ENCODE data around the gene CFAP97D2. TPM values are rescaled to one million over a fixed set of nuclear protein-coding genes. Genes with fewer than 3 reads are reported as not detected.
"Not testable (repeated sequence)": the region's sequence is repeated elsewhere in the genome, so short reads cannot be mapped to it uniquely, and the experiment has no call there.

Gene CFAP97D2
- polyA plus RNA-seq, result 0.06 TPM
- long read RNA-seq, donor 1, result 0 reads
- long read RNA-seq, donor 2, result 0 reads
- long read RNA-seq, donor 3, result 0 reads
- long read RNA-seq, donor 4, result 0 reads
- long read RNA-seq, donor 5, result 0 reads
- long read RNA-seq, donor 6, result 0 reads
- long read RNA-seq, donor 7, result 0 reads
- long read RNA-seq, donor 8, result 0 reads
- long read RNA-seq, donor 9, result 0 reads
- long read RNA-seq, donor 10, result 0 reads
- long read RNA-seq, donor 11, result 0 reads

DNA sequence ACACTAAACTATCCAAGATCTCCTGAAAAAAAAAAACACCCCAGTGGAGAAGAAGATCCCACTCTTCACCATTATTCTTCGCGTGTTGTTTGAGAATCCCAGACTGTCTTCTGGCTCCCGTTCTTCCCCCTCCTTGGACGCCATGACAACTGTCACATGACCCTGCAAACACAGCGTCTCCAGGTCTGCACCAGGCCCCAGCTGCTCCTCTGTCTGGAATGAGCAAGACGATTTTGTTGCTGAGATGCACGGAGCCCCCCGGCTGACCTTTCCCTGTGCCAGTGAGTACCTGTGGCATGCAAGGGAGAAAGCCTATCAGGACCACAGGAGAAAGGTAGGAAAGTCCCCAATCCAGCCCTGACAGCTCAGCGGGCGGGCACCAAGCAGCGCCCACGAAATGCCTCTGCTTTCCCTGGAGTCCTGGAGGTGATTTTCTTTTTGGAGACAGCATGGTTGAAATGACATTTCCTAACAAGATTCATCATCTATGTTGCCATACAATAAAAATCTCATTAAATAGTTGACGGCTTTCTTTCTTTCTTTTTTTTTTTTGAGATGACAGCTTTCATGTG, at the start of gene CFAP97D2:
Gene CFAP97D2, plus strand, starts transcription at position 171 of the 572 bp plus-strand sequence. Its CDS starts 74 bp downstream, at position 245.
- Histone ChIP-seq H3K9me3 (ENCODE audit: control insufficient read depth, low read depth, low read length) (no peaks in the 10 kb centered on the region), H3K4me1 (ENCODE audit: control insufficient read depth, insufficient read depth, low read length) (no peaks in the 10 kb centered on the region), H3K27ac (ENCODE audit: low read length) (no peak within 1 kb of the TSS), H3K27me3 (ENCODE audit: control insufficient read depth, insufficient read depth, low read length) (no peaks in the 10 kb centered on the region), H3K4me3 (ENCODE audit: low read length) (no peak within 1 kb of the TSS), H3K36me3 (ENCODE audit: control insufficient read depth, insufficient read depth, low read length) (no peaks in the 10 kb centered on the region)
- DNase-seq, result no peak
- 75% methylated on average over 1 of the region's 13 CpGs for WGBS (ENCODE audit: insufficient coverage, low lambda C conversion rate)

GRCh38 chr13:114129649-114130062, 49.4 kb upstream of the CFAP97D2 start:
- Histone ChIP-seq H3K36me3 (ENCODE audit: control insufficient read depth, insufficient read depth, low read length) (no peaks in the 10 kb centered on the region), H3K4me1 (ENCODE audit: control insufficient read depth, insufficient read depth, low read length) (peaks cover 30% of the 10 kb centered on the region), H3K27ac (ENCODE audit: low read length) (peak overlapping the region; percentile 38), H3K9me3 (ENCODE audit: control insufficient read depth, low read depth, low read length) (peaks cover 14% of the 10 kb centered on the region), H3K27me3 (ENCODE audit: control insufficient read depth, insufficient read depth, low read length) (no peaks in the 10 kb centered on the region), H3K4me3 (ENCODE audit: low read length) (no peak overlapping the region)
- WGBS (ENCODE audit: insufficient coverage, low lambda C conversion rate), result no CpG with 5 or more reads among the region's 9 CpGs
- DNase-seq, result no peak

DNA sequence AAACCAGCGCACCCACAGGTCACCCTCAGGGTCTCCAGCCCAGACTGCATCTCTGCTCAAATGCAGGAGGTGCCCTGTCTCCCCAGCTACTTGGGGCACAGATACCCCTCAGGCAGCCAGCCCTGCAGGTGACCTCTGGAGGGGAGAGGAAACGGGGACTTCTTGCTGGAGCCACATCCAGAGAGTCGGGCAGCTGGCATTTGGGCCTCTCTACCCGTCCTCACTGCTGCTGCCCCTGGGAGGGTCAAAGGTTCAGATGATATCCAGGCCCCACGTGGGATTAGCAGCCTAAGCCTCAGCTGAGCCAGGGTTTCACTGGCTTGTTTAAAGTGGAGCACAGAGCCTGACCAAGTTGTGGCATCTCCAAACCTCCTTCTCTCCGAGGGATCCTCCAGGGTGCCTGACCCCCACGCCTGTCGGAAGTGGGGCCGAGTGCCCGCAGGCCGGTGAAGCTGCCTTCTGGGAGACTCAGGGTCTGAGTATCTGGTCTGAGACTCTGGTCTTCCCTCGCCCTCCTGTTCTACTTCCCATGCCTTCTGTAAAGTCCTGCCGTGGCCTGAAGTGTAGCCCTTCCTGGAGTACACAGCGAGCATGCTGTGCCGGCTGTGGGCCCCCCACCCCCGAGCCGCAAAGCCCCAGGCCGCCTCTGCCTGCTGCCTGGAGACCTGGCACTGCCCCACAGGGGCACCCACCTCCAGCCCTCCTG, 48.8 kb upstream of the CFAP97D2 start:
- WGBS (ENCODE audit: insufficient coverage, low lambda C conversion rate), result no CpG with 5 or more reads among the region's 18 CpGs
- H3K36me3 ChIP-seq (ENCODE audit: control insufficient read depth, insufficient read depth, low read length), result no peaks in the 10 kb centered on the region
- peaks cover 14% of the 10 kb centered on the region for H3K9me3 ChIP-seq (ENCODE audit: control insufficient read depth, low read depth, low read length)
- H3K27me3 ChIP-seq (ENCODE audit: control insufficient read depth, insufficient read depth, low read length), result no peaks in the 10 kb centered on the region
- DNase-seq, result no peak
- H3K4me1 ChIP-seq (ENCODE audit: control insufficient read depth, insufficient read depth, low read length), result peaks cover 26% of the 10 kb centered on the region
- H3K4me3 ChIP-seq (ENCODE audit: low read length), result peak overlapping the region; percentile 80
- peak overlapping the region; percentile 38 for H3K27ac ChIP-seq (ENCODE audit: low read length)

- H3K4me1 ChIP-seq (ENCODE audit: control insufficient read depth, insufficient read depth, low read length), result peaks cover 26% of the 10 kb centered on the region
- no CpG with 5 or more reads among the region's 30 CpGs for WGBS (ENCODE audit: insufficient coverage, low lambda C conversion rate)
- DNase-seq, result peak; percentile 24 to 55
- H3K27ac ChIP-seq (ENCODE audit: low read length), result peak overlapping the region; percentile 38
- peak overlapping the region; percentile 80 for H3K4me3 ChIP-seq (ENCODE audit: low read length)
- peaks cover 14% of the 10 kb centered on the region for H3K9me3 ChIP-seq (ENCODE audit: control insufficient read depth, low read depth, low read length)
- no peaks in the 10 kb centered on the region for H3K36me3 ChIP-seq (ENCODE audit: control insufficient read depth, insufficient read depth, low read length)
- no peaks in the 10 kb centered on the region for H3K27me3 ChIP-seq (ENCODE audit: control insufficient read depth, insufficient read depth, low read length)
Measured at GRCh38 chr13:114130837-114131582, 48.0 kb upstream of the CFAP97D2 start.

DNA sequence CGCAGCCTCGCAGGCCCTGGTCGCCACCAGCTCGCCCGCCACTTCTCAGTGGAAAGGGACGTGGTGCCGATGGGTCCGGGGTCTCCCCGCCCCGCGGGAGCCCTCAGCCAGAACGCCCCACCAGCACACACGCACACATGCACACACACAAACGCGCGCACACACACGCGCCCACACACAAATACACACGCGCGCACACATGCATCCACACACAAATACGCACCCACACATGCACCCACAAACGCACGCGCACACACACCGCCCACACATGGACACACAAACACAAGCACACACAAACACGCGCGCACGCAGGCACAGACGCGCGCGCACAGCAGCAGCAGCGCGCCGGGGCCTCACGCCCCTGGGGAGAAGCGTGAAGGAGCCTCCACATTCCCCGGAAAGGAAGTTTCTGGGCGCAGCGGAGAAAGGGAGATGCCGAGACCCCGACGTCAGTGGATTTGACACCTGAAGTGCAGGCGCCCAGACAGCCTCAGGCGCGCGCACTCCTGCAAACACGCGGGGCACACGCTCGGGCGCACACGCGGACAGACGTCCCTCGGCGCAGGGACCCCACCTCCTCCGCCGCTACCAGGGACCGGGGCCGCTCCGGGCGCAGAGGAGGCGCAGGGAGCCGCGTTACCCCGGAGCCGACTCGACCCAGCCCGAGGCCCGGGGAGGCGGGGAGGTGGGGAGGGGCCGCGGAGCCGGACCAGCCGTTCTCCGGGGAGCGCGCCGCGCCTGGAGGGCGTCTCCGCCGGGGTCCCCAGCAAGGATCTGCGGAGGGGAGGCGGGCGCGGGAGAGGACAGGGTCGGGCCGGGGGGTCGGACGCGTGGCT, 47.3 kb upstream of the CFAP97D2 start:
- Histone ChIP-seq H3K9me3 (ENCODE audit: control insufficient read depth, low read depth, low read length) (peaks cover 14% of the 10 kb centered on the region), H3K4me1 (ENCODE audit: control insufficient read depth, insufficient read depth, low read length) (peaks cover 26% of the 10 kb centered on the region), H3K4me3 (ENCODE audit: low read length) (peak overlapping the region; percentile 80), H3K27me3 (ENCODE audit: control insufficient read depth, insufficient read depth, low read length) (no peaks in the 10 kb centered on the region), H3K36me3 (ENCODE audit: control insufficient read depth, insufficient read depth, low read length) (no peaks in the 10 kb centered on the region), H3K27ac (ENCODE audit: low read length) (peak overlapping the region; percentile 38)
- WGBS (ENCODE audit: insufficient coverage, low lambda C conversion rate), result no CpG with 5 or more reads among the region's 95 CpGs
- peak; percentile 29 to 62 for DNase-seq

DNA sequence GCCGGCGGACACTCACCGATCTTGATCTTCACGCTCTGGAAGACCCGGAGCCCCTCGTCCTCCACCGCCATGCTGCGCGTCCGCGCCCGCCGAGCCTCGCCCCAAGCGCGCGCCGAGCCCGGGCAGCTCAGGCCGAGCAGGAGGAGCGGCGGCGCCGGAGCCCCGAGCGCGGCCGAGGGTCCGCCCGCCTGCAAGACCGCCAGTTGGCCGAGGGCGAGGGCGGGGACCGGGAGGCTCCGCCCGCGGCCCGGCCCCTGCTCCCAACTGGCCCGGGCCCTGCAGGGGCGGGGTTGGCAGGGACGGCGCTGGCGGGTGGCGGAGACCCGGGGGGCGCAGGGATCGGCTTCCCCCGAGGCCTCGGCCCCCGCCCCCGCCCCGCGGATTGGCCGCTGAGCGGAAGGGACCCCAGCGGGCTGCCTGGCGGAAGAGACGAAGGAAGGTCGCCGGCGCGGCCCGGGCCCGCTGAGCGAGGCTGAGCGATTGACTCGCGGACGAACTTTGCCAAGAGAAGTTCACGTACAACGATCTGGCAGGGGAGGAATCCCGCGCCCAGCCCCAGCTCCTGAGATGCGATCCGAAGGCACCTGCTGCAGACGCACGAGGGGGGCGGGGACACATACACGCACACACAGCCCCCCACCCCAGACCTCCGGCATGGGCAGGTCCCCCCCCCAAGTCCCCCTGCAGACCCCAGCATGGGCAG, 46.5 kb upstream of the CFAP97D2 start, which contains the start of gene RASA3:
Gene RASA3, minus strand, starts transcription at position 205 of the 703 bp plus-strand sequence. Its CDS starts 134 bp downstream, at position 71.
- no CpG with 5 or more reads among the region's 81 CpGs for WGBS (ENCODE audit: insufficient coverage, low lambda C conversion rate)
- no peaks in the 10 kb centered on the region for H3K27me3 ChIP-seq (ENCODE audit: control insufficient read depth, insufficient read depth, low read length)
- peak within 1 kb of the TSS; percentile 38 for H3K27ac ChIP-seq (ENCODE audit: low read length)
- H3K36me3 ChIP-seq (ENCODE audit: control insufficient read depth, insufficient read depth, low read length), result no peaks in the 10 kb centered on the region
- H3K4me3 ChIP-seq (ENCODE audit: low read length), result peak within 1 kb of the TSS; percentile 80
- DNase-seq, result peak; percentile 70 to 80
- peaks cover 26% of the 10 kb centered on the region for H3K4me1 ChIP-seq (ENCODE audit: control insufficient read depth, insufficient read depth, low read length)
- peaks cover 14% of the 10 kb centered on the region for H3K9me3 ChIP-seq (ENCODE audit: control insufficient read depth, low read depth, low read length)

- WGBS (ENCODE audit: insufficient coverage, low lambda C conversion rate), result no CpG with 5 or more reads among the region's 9 CpGs
- not testable (repeated sequence) for H3K27ac ChIP-seq (ENCODE audit: low read length); DNase-seq; H3K27me3 ChIP-seq (ENCODE audit: control insufficient read depth, insufficient read depth, low read length); H3K4me3 ChIP-seq (ENCODE audit: low read length); H3K36me3 ChIP-seq (ENCODE audit: control insufficient read depth, insufficient read depth, low read length)
- peaks cover 26% of the 10 kb centered on the region for H3K4me1 ChIP-seq (ENCODE audit: control insufficient read depth, insufficient read depth, low read length)
- H3K9me3 ChIP-seq (ENCODE audit: control insufficient read depth, low read depth, low read length), result peaks cover 14% of the 10 kb centered on the region
Measured at GRCh38 chr13:114133126-114133525, 45.9 kb upstream of the CFAP97D2 start.

- H3K36me3 ChIP-seq (ENCODE audit: control insufficient read depth, insufficient read depth, low read length); H3K27me3 ChIP-seq (ENCODE audit: control insufficient read depth, insufficient read depth, low read length); H3K4me3 ChIP-seq (ENCODE audit: low read length); H3K27ac ChIP-seq (ENCODE audit: low read length); DNase-seq: not testable (repeated sequence)
- peaks cover 26% of the 10 kb centered on the region for H3K4me1 ChIP-seq (ENCODE audit: control insufficient read depth, insufficient read depth, low read length)
- WGBS (ENCODE audit: insufficient coverage, low lambda C conversion rate), result no CpG with 5 or more reads among the region's 7 CpGs
- H3K9me3 ChIP-seq (ENCODE audit: control insufficient read depth, low read depth, low read length), result peaks cover 11% of the 10 kb centered on the region
Measured at GRCh38 chr13:114133552-114133951, 45.5 kb upstream of the CFAP97D2 start.
